Limb (tissue), 2 donors: ENCODE results near the gene GLRX2.

Experiments used
- DNase-seq, 2 donors: peaks; one replicate each; pipeline ENCODE4 v3.0.0-alpha.2; 2016; ENCODE audit errors: extremely low spot score in 2 of 2

Gene GLRX2

GRCh38 chr1:193113258-193113991, 8.2 kb upstream of the GLRX2 start:
- DNase-seq, result no peak

- DNase-seq, result no peak
These were observed 6.5 kb upstream of the GLRX2 start for GRCh38 chr1:193111641-193112090.

- no peak for DNase-seq
These were observed 5.7 kb upstream of the GLRX2 start for GRCh38 chr1:193110864-193111263.

GRCh38 chr1:193110246-193110645, 5.0 kb upstream of the GLRX2 start:
- no peak for DNase-seq

GRCh38 chr1:193109619-193110018, 4.4 kb upstream of the GLRX2 start:
- no peak for DNase-seq

- no peak for DNase-seq
These were observed 3.3 kb upstream of the GLRX2 start for GRCh38 chr1:193108471-193108870.

GRCh38 chr1:193105821-193106177, 585 bp upstream of the GLRX2 start:
- no peak for DNase-seq

- DNase-seq, result peak; percentile 30 to 56
These were observed 710 bp downstream of the GLRX2 start for GRCh38 chr1:193104502-193104906.

GRCh38 chr1:193103759-193104501, 1.3 kb downstream of the GLRX2 start:
- no peak for DNase-seq

- no peak for DNase-seq
These were observed 2.6 kb downstream of the GLRX2 start for GRCh38 chr1:193102662-193103061.

- no peak for DNase-seq
These were observed 11.1 kb downstream of the GLRX2 start for GRCh38 chr1:193094112-193094511.

- no peak for DNase-seq
These were observed 14.3 kb downstream of the GLRX2 start for GRCh38 chr1:193090865-193091264.

- DNase-seq, result no peak
These were observed 17.3 kb downstream of the GLRX2 start for GRCh38 chr1:193087893-193088292.

GRCh38 chr1:193086342-193086741, 18.9 kb downstream of the GLRX2 start:
- DNase-seq, result no peak

- DNase-seq, result no peak
These were observed 20.0 kb downstream of the GLRX2 start for GRCh38 chr1:193085263-193085662.

- no peak for DNase-seq
These were observed 21.7 kb downstream of the GLRX2 start for GRCh38 chr1:193083365-193084088.

GRCh38 chr1:193079187-193079586, 26.0 kb downstream of the GLRX2 start:
- no peak for DNase-seq

GRCh38 chr1:193077991-193078390, 27.2 kb downstream of the GLRX2 start:
- DNase-seq, result no peak

GRCh38 chr1:193070942-193071341, 34.3 kb downstream of the GLRX2 start:
- no peak for DNase-seq

GRCh38 chr1:193070386-193070753, 34.8 kb downstream of the GLRX2 start:
- DNase-seq, result no peak

- DNase-seq, result no peak
These were observed 35.3 kb downstream of the GLRX2 start for GRCh38 chr1:193069748-193070385.

GRCh38 chr1:193068013-193068412, 37.2 kb downstream of the GLRX2 start:
- DNase-seq, result no peak
